Natural killer cell (primary cell): ENCODE results near the gene ARHGAP11A. TPM values are rescaled to one million over a fixed set of nuclear protein-coding genes. Genes with fewer than 3 reads are reported as not detected.

ENCODE experiments used
- ATAC-seq, 3 donors: fragments of 150-1000 bp in 2 of 3; fragments of 200-7000 bp in 1 of 3; cut with Tn5 transposase; 1 replicate in 1 of 3; 2 replicates in 2 of 3; pipeline ENCODE4 v1.10.0; 2021; ENCODE audit warnings: mild to moderate bottlenecking in 2 of 3, moderate library complexity in 2 of 3
- DNase-seq, 2 donors: peaks; one replicate each; pipeline versions ENCODE4 v3.0.0 to v3.0.0-alpha.2; 2013 to 2021; ENCODE audit warnings: mixed read lengths in 1 of 2
- H3K27ac ChIP-seq: one replicate; pipeline ENCODE4 v1.5.1; 2013; ENCODE audit warnings: mild to moderate bottlenecking, low read length
- H3K27me3 ChIP-seq: one replicate; pipeline ENCODE4 v1.6.1; 2013; ENCODE audit warnings: low read length; ENCODE audit not compliant: control insufficient read depth, insufficient read depth
- H3K36me3 ChIP-seq: one replicate; pipeline ENCODE4 v1.6.1; 2013; ENCODE audit warnings: low read length; ENCODE audit not compliant: control insufficient read depth, insufficient read depth
- H3K4me1 ChIP-seq: one replicate; pipeline ENCODE4 v1.6.1; 2013; ENCODE audit warnings: low read length; ENCODE audit not compliant: control insufficient read depth, insufficient read depth
- H3K4me3 ChIP-seq: one replicate; pipeline ENCODE4 v1.5.1; 2013; ENCODE audit warnings: low read length
- H3K9me3 ChIP-seq: one replicate; pipeline ENCODE4 v1.6.1; 2013; ENCODE audit warnings: low read length; ENCODE audit not compliant: control insufficient read depth, insufficient read depth
- H3K27ac Mint-ChIP-seq, 2 donors: one replicate each; pipeline ENCODE4 v1.8.0; 2022; ENCODE audit warnings: mild to moderate bottlenecking in 2 of 2, mixed read lengths in 2 of 2, moderate library complexity in 1 of 2
- H3K27me3 Mint-ChIP-seq, 2 donors: one replicate each; pipeline ENCODE4 v1.8.0; 2022; ENCODE audit warnings: low read depth in 2 of 2, mixed read lengths in 2 of 2
- H3K36me3 Mint-ChIP-seq: one replicate; pipeline ENCODE4 v1.8.0; 2022; ENCODE audit warnings: mixed read lengths
- H3K4me1 Mint-ChIP-seq, 2 donors: one replicate each; pipeline ENCODE4 v1.8.0; 2022; ENCODE audit warnings: mixed read lengths in 2 of 2
- H3K4me3 Mint-ChIP-seq: one replicate; pipeline ENCODE4 v1.8.0; 2022; ENCODE audit warnings: mild to moderate bottlenecking, moderate library complexity, mixed read lengths
- H3K9me3 Mint-ChIP-seq, 2 donors: one replicate each; pipeline ENCODE4 v1.8.0; 2022; ENCODE audit warnings: mixed read lengths in 2 of 2
- CTCF ChIP-seq: fragments of 200-600 bp; IDR thresholded peaks from one replicate; pipeline ENCODE4 v1.8.0; 2022; ENCODE audit warnings: antibody characterized with exemption
- WGBS: methylation state at CpG from one replicate; pipeline ENCODE4 v1.1.7; 2013; ENCODE audit warnings: missing lambda C conversion rate; ENCODE audit not compliant: insufficient coverage; 5-methylcytosine and 5-hydroxymethylcytosine counted together
- intact Hi-C: fragments of 100-400 bp; cut with micrococcal nuclease; formaldehyde crosslinking; loops from one replicate; pipeline ENCODE4 v1.14.2; 2022
- total RNA-seq, 4 donors: library from RNA; stranded (reverse); fragments of 120-200 nt in 1 of 4; gene quantifications; one replicate each; pipeline versions ENCODE4 v1.2.3 to v1.2.4, GENCODE V29; 2013 to 2022

The ARHGAP11A gene
- total RNA-seq, 3 donors from 2014 or later (not counting 1 experiment from before 2014, with no cell fraction given) = 1.4 to 8.1 (median 5.6) TPM

- intact Hi-C loops = loop anchor here (5.0 kb wide), 1 partner anchor 330 kb away; no protein-coding TSS in a partner anchor
- no peak overlapping the region for H3K27ac Mint-ChIP-seq
- ATAC-seq = no peak
- H3K36me3 Mint-ChIP-seq = no peaks in the 10 kb centered on the region
- H3K27ac ChIP-seq = no peak overlapping the region
- H3K4me3 Mint-ChIP-seq = no peak overlapping the region
- no peak for TF ChIP-seq CTCF
- H3K27me3 Mint-ChIP-seq = no peaks in the 10 kb centered on the region
- DNase-seq = no peak
- 98% methylated on average over 6 of the region's 6 CpGs for WGBS
- H3K9me3 ChIP-seq = no peaks in the 10 kb centered on the region
- no peaks in the 10 kb centered on the region for H3K36me3 ChIP-seq
- no peaks in the 10 kb centered on the region for H3K9me3 Mint-ChIP-seq
- H3K4me3 ChIP-seq = no peak overlapping the region
- H3K27me3 ChIP-seq = no peaks in the 10 kb centered on the region
- H3K4me1 ChIP-seq = no peaks in the 10 kb centered on the region
- H3K4me1 Mint-ChIP-seq = peaks cover 6% of the 10 kb centered on the region in 2 donors
These were observed 52.0 kb downstream of the ARHGAP11A start for GRCh38 chr15:32667321-32667720.

GRCh38 chr15:32668942-32669341, 53.6 kb downstream of the ARHGAP11A start:
- 100% methylated on average over 1 of the region's 2 CpGs for WGBS
- Histone ChIP-seq H3K27ac (no peak overlapping the region), H3K27me3 (no peaks in the 10 kb centered on the region), H3K4me3 (no peak overlapping the region), H3K4me1 (no peaks in the 10 kb centered on the region), H3K36me3 (no peaks in the 10 kb centered on the region), H3K9me3 (no peaks in the 10 kb centered on the region)
- H3K27me3 Mint-ChIP-seq = no peaks in the 10 kb centered on the region
- no peaks in the 10 kb centered on the region for H3K36me3 Mint-ChIP-seq
- H3K9me3 Mint-ChIP-seq = no peaks in the 10 kb centered on the region
- intact Hi-C loops = loop anchor here (5.0 kb wide), 1 partner anchor 328 kb away; no protein-coding TSS in a partner anchor
- no peak for DNase-seq
- no peaks in the 10 kb centered on the region for H3K4me1 Mint-ChIP-seq
- TF ChIP-seq CTCF = no peak
- no peak for ATAC-seq
- H3K4me3 Mint-ChIP-seq = no peak overlapping the region
- no peak overlapping the region for H3K27ac Mint-ChIP-seq

GRCh38 chr15:32669896-32670611, 54.8 kb downstream of the ARHGAP11A start:
- 84% methylated on average over 5 of the region's 5 CpGs for WGBS
- H3K9me3 Mint-ChIP-seq = no peaks in the 10 kb centered on the region
- no peak overlapping the region for H3K4me3 Mint-ChIP-seq
- no peak overlapping the region for H3K27ac ChIP-seq
- no peaks in the 10 kb centered on the region for H3K4me1 Mint-ChIP-seq
- intact Hi-C loops = loop anchor here (5.0 kb wide), 1 partner anchor 327 kb away; no protein-coding TSS in a partner anchor
- no peak overlapping the region for H3K27ac Mint-ChIP-seq
- no peaks in the 10 kb centered on the region for H3K27me3 ChIP-seq
- H3K4me1 ChIP-seq = no peaks in the 10 kb centered on the region
- TF ChIP-seq CTCF = no peak
- H3K27me3 Mint-ChIP-seq = no peaks in the 10 kb centered on the region
- H3K36me3 Mint-ChIP-seq = no peaks in the 10 kb centered on the region
- no peaks in the 10 kb centered on the region for H3K9me3 ChIP-seq
- H3K4me3 ChIP-seq = no peak overlapping the region
- no peak for DNase-seq
- no peak for ATAC-seq
- H3K36me3 ChIP-seq = no peaks in the 10 kb centered on the region

GRCh38 chr15:32670623-32671022, 55.3 kb downstream of the ARHGAP11A start:
- Histone ChIP-seq H3K4me3 (no peak overlapping the region), H3K36me3 (no peaks in the 10 kb centered on the region), H3K4me1 (no peaks in the 10 kb centered on the region), H3K9me3 (no peaks in the 10 kb centered on the region), H3K27me3 (no peaks in the 10 kb centered on the region), H3K27ac (no peak overlapping the region)
- Mint-ChIP-seq H3K27ac (no peak overlapping the region), H3K9me3 (no peaks in the 10 kb centered on the region), H3K36me3 (no peaks in the 10 kb centered on the region), H3K4me3 (no peak overlapping the region), H3K4me1 (no peaks in the 10 kb centered on the region), H3K27me3 (peaks cover 0 to 2% of the 10 kb centered on the region in 2 donors)
- no peak for ATAC-seq
- DNase-seq = no peak
- WGBS = 100% methylated on average over 3 of the region's 3 CpGs
- TF ChIP-seq CTCF = no peak
- intact Hi-C loops = no loop called here
